A673 (cell line): ENCODE results near the gene TMEM132C. TPM values are rescaled to one million over a fixed set of nuclear protein-coding genes. Genes with fewer than 3 reads are reported as not detected.

Source experiments
- BruUV-seq: library from RNA; stranded (reverse); fragments of 400-500 nt; replicated peaks from 2 replicates; lab custom pipeline; 2021; lab: Mats Ljungman, UMichigan
- CTCF ChIA-PET: fragments of 300-600 bp; sonication (Branson Sonifier 250); formaldehyde crosslinking; loops from one replicate; lab custom pipeline; 2022; ENCODE audit warnings: antibody characterized with exemption; lab: Charles Lee
- POLR2A ChIA-PET: fragments of 300-600 bp; sonication (Branson Sonifier 250); formaldehyde crosslinking; loops from one replicate; lab custom pipeline; 2022; ENCODE audit warnings: antibody characterized with exemption; ENCODE audit not compliant: low non-redundant PET; lab: Charles Lee
- DNase-seq: peaks from one replicate; pipeline ENCODE4 v3.0.0-alpha.2; 2015; ENCODE audit warnings: low spot score
- H3K27ac ChIP-seq: fragments of 200-600 bp; sonication (generic); 2 replicates; pipeline ENCODE4 v1.5.1; 2016; ENCODE audit warnings: mixed run types, low read depth, mild to moderate bottlenecking, mixed read lengths, antibody characterized with exemption, low read length; ENCODE audit not compliant: poor library complexity, severe bottlenecking
- H3K27me3 ChIP-seq: fragments of 200-600 bp; sonication (generic); replicated peaks from 2 replicates; pipeline ENCODE4 v1.6.1; 2017; ENCODE audit warnings: mixed run types, low read depth, mild to moderate bottlenecking, mixed read lengths, antibody characterized with exemption, low read length; ENCODE audit not compliant: insufficient read depth, poor library complexity
- H3K36me3 ChIP-seq: fragments of 200-600 bp; sonication (generic); 2 replicates; pipeline ENCODE4 v1.6.1; 2016; ENCODE audit warnings: mixed run types, mild to moderate bottlenecking, mixed read lengths, antibody characterized with exemption, low read length; ENCODE audit not compliant: insufficient read depth, poor library complexity, severe bottlenecking
- H3K4me1 ChIP-seq: fragments of 200-600 bp; sonication (generic); 2 replicates; pipeline ENCODE4 v1.6.1; 2017; ENCODE audit warnings: mixed run types, mild to moderate bottlenecking, mixed read lengths, antibody characterized with exemption, low read length; ENCODE audit not compliant: insufficient read depth, poor library complexity, severe bottlenecking
- H3K4me3 ChIP-seq: fragments of 200-600 bp; sonication (generic); 2 replicates; pipeline ENCODE4 v1.5.1; 2016; ENCODE audit warnings: low read depth, mixed run types, mild to moderate bottlenecking, mixed read lengths, low read length; ENCODE audit not compliant: poor library complexity, severe bottlenecking
- H3K9me3 ChIP-seq: fragments of 200-600 bp; sonication (generic); 2 replicates; pipeline ENCODE4 v1.6.1; 2016; ENCODE audit warnings: mixed run types, low read depth, mild to moderate bottlenecking, mixed read lengths, antibody characterized with exemption, low read length; ENCODE audit not compliant: poor library complexity, severe bottlenecking
- EZH2 ChIP-seq: fragments of 200-600 bp; sonication (generic); IDR thresholded peaks from 2 replicates; pipeline ENCODE4 v1.6.1; 2017; ENCODE audit warnings: borderline replicate concordance, low read depth, mild to moderate bottlenecking, mixed read lengths, antibody characterized with exemption, low read length; ENCODE audit not compliant: poor library complexity, severe bottlenecking
- intact Hi-C: fragments of 100-400 bp; cut with micrococcal nuclease; formaldehyde crosslinking; loops from one replicate; pipeline ENCODE4 v1.10.0; 2022; ENCODE audit not compliant: unreplicated experiment
- total RNA-seq: library from RNA; stranded (reverse); gene quantifications from 2 replicates; pipeline ENCODE4 v1.2.3, GENCODE V29; 2021
- TF ChIP-seq, protein P1 (sequence below): fragments of 300-800, 200-600 bp; sonication (generic); conservative IDR thresholded peaks from 2 replicates; pipeline ENCODE4 v1.5.1; 2017; ENCODE audit warnings: low read depth, mild to moderate bottlenecking, antibody characterized with exemption, low read length, moderate library complexity, mixed read lengths

TMEM132C gene
- total RNA-seq, 1 experiment from 2014 or later: not detected

DNA sequence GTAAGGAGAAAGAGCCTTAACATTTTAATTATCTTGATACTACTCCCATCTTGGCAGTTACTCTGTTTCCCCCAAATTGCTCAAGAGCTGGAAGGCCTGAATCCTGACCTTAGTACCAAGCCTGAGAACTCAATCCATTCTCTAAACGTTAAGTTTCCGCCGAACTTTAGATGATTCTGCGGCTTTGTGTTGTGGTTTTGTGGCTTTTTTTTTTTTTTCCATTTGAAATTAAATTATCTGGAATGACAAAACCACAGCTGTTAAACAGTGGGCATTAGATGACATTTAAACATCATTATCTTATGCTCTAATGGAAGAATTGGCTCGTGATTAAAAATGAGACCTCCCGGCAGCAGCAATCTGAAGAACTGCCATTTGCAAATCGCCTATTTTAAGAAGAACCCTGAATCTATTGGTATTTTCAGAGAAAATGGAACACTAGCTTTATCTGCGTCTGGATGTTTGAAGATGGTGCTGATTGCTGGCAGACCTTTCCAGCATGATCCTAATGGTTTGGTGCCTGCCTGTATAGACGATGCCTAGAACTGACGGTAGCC lies 38.4 kb downstream of the TMEM132C start:
- TF ChIP-seq, protein P1, sequence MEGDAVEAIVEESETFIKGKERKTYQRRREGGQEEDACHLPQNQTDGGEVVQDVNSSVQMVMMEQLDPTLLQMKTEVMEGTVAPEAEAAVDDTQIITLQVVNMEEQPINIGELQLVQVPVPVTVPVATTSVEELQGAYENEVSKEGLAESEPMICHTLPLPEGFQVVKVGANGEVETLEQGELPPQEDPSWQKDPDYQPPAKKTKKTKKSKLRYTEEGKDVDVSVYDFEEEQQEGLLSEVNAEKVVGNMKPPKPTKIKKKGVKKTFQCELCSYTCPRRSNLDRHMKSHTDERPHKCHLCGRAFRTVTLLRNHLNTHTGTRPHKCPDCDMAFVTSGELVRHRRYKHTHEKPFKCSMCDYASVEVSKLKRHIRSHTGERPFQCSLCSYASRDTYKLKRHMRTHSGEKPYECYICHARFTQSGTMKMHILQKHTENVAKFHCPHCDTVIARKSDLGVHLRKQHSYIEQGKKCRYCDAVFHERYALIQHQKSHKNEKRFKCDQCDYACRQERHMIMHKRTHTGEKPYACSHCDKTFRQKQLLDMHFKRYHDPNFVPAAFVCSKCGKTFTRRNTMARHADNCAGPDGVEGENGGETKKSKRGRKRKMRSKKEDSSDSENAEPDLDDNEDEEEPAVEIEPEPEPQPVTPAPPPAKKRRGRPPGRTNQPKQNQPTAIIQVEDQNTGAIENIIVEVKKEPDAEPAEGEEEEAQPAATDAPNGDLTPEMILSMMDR: no peak
- TF ChIP-seq EZH2: no peak
- no peak for DNase-seq
- BruUV-seq: no TSS peak
- Histone ChIP-seq H3K36me3 (no peaks in the 10 kb centered on the region), H3K27ac (no peak overlapping the region), H3K4me3 (no peak overlapping the region), H3K4me1 (no peaks in the 10 kb centered on the region), H3K27me3 (no peaks in the 10 kb centered on the region), H3K9me3 (no peaks in the 10 kb centered on the region)
- CTCF ChIA-PET: no interaction called here
- POLR2A ChIA-PET: no interaction called here
- intact Hi-C loops: no loop called here

- TF ChIP-seq, protein P1: no peak
- TF ChIP-seq EZH2: no peak
- Histone ChIP-seq H3K36me3 (no peaks in the 10 kb centered on the region), H3K4me1 (no peaks in the 10 kb centered on the region), H3K4me3 (no peak overlapping the region), H3K9me3 (no peaks in the 10 kb centered on the region), H3K27me3 (no peaks in the 10 kb centered on the region), H3K27ac (no peak overlapping the region)
- no TSS peak for BruUV-seq
- no peak for DNase-seq
- POLR2A ChIA-PET: no interaction called here
- CTCF ChIA-PET: no interaction called here
- intact Hi-C loops: no loop called here
Measured at GRCh38 chr12:128307791-128308190, 40.8 kb downstream of the TMEM132C start.

- no peak for TF ChIP-seq EZH2
- TF ChIP-seq, protein P1: no peak
- Histone ChIP-seq H3K36me3 (no peaks in the 10 kb centered on the region), H3K27me3 (no peaks in the 10 kb centered on the region), H3K9me3 (no peaks in the 10 kb centered on the region), H3K4me1 (no peaks in the 10 kb centered on the region), H3K4me3 (no peak overlapping the region), H3K27ac (no peak overlapping the region)
- no peak for DNase-seq
- CTCF ChIA-PET: no interaction called here
- intact Hi-C loops: no loop called here
- BruUV-seq: no TSS peak
- POLR2A ChIA-PET: interaction anchor here (0.6 kb wide), 1 partner anchor 11 kb away, joined by 3 read pairs; no protein-coding TSS in a partner anchor
Measured at GRCh38 chr12:128312661-128313060, 45.7 kb downstream of the TMEM132C start.
